ENCODE measurements around the gene NFIA. TPM values are rescaled to one million over a fixed set of nuclear protein-coding genes. Genes with fewer than 3 reads are reported as not detected.

The NFIA gene
- total and polyA plus RNA-seq, 10 of the 15 experiments (the other 5 are each of a cell fraction or from before 2014, with no cell fraction given) = 0.10 to 0.16 TPM; not detected in 8

GRCh38 chr1:61487801-61488200 lies 405.4 kb downstream of the NFIA start:
- ChIA-PET RAD21 (ENCODE audit: unreplicated experiment) (interaction anchor here (0.6 kb wide), 1 partner anchor 1340 kb away, joined by 3 read pairs; no protein-coding TSS in a partner anchor), CTCF (interaction anchor here (1.8 kb wide), 1 partner anchor 9 kb away, joined by 5 read pairs; no protein-coding TSS in a partner anchor), SMC1A (ENCODE audit: uncharacterized antibody, unreplicated experiment) (no interaction called here), POLR2A (no interaction called here)
- ATAC-seq = no peak
- WGBS (ENCODE audit: insufficient coverage, insufficient replicate concordance, low lambda C conversion rate, missing lambda C conversion rate) = 22% methylated on average over 6 of the region's 6 CpGs
- TF ChIP-seq FOS (IDR thresholded peaks at IDR 0.05; ENCODE audit: borderline replicate concordance, extremely low read depth, insufficient read length) (no peak), MTA2 (IDR thresholded peaks at IDR 0.05; ENCODE audit: low read depth) (no peak), ZNF274 (IDR thresholded peaks at IDR 0.05; ENCODE audit: insufficient read depth, insufficient read length) (no peak), SPI1 (IDR thresholded peaks at IDR 0.05; ENCODE audit: borderline replicate concordance, insufficient read depth, low read depth, low read length) (no peak), IKZF1 (conservative IDR thresholded peaks at IDR 0.05) (no peak), NR2F1 (conservative IDR thresholded peaks at IDR 0.05) (no peak), SRF (IDR thresholded peaks at IDR 0.05; ENCODE audit: low read depth in 2 of 2, low read length in 2 of 2) (no peak), RFX5 (IDR thresholded peaks at IDR 0.05; ENCODE audit: low read depth, low read length) (no peak), HDAC2 (IDR thresholded peaks at IDR 0.05) (no peak), KAT2A (conservative IDR thresholded peaks at IDR 0.05; ENCODE audit: control insufficient read depth, low read depth, low read length) (no peak), IRF4 (IDR thresholded peaks at IDR 0.05; ENCODE audit: low read depth, low read length) (no peak), ETV6 (conservative IDR thresholded peaks at IDR 0.05 in 1 of 2, IDR thresholded peaks at IDR 0.05 in 1 of 2; ENCODE audit: borderline replicate concordance in 1 of 2, low read depth in 1 of 2) (no peak), KLF5 (IDR thresholded peaks at IDR 0.05; ENCODE audit: partially characterized antibody) (no peak), MYB (IDR thresholded peaks at IDR 0.05; ENCODE audit: borderline replicate concordance, low read depth, low read length) (no peak), PAX5 (IDR thresholded peaks at IDR 0.05; ENCODE audit: borderline replicate concordance, low read depth, low read length) (no peak), MEF2B (IDR thresholded peaks at IDR 0.05; ENCODE audit: partially characterized antibody, poor library complexity, severe bottlenecking) (no peak)
- TF ChIP-seq, protein P1, sequence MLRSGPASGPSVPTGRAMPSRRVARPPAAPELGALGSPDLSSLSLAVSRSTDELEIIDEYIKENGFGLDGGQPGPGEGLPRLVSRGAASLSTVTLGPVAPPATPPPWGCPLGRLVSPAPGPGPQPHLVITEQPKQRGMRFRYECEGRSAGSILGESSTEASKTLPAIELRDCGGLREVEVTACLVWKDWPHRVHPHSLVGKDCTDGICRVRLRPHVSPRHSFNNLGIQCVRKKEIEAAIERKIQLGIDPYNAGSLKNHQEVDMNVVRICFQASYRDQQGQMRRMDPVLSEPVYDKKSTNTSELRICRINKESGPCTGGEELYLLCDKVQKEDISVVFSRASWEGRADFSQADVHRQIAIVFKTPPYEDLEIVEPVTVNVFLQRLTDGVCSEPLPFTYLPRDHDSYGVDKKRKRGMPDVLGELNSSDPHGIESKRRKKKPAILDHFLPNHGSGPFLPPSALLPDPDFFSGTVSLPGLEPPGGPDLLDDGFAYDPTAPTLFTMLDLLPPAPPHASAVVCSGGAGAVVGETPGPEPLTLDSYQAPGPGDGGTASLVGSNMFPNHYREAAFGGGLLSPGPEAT (IDR thresholded peaks at IDR 0.05; ENCODE audit: low read depth) = no peak
- TF ChIP-seq, protein P2, sequence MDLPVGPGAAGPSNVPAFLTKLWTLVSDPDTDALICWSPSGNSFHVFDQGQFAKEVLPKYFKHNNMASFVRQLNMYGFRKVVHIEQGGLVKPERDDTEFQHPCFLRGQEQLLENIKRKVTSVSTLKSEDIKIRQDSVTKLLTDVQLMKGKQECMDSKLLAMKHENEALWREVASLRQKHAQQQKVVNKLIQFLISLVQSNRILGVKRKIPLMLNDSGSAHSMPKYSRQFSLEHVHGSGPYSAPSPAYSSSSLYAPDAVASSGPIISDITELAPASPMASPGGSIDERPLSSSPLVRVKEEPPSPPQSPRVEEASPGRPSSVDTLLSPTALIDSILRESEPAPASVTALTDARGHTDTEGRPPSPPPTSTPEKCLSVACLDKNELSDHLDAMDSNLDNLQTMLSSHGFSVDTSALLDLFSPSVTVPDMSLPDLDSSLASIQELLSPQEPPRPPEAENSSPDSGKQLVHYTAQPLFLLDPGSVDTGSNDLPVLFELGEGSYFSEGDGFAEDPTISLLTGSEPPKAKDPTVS (IDR thresholded peaks at IDR 0.05; ENCODE audit: low read depth, low read length) = no peak
- TF ChIP-seq, protein P3, sequence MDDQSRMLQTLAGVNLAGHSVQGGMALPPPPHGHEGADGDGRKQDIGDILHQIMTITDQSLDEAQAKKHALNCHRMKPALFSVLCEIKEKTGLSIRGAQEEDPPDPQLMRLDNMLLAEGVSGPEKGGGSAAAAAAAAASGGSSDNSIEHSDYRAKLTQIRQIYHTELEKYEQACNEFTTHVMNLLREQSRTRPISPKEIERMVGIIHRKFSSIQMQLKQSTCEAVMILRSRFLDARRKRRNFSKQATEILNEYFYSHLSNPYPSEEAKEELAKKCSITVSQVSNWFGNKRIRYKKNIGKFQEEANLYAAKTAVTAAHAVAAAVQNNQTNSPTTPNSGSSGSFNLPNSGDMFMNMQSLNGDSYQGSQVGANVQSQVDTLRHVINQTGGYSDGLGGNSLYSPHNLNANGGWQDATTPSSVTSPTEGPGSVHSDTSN (IDR thresholded peaks at IDR 0.05; ENCODE audit: insufficient replicate concordance, low read depth, low read length) = no peak
- Histone ChIP-seq H3K36me3 (ENCODE audit: control insufficient read depth in 2 of 2, insufficient read depth in 2 of 2, low read length in 1 of 2) (no peaks in the 10 kb centered on the region), H3K4me1 (ENCODE audit: control insufficient read depth, insufficient read depth, low read length) (no peaks in the 10 kb centered on the region), H3K79me2 (ENCODE audit: control insufficient read depth, insufficient read depth, low read length) (no peaks in the 10 kb centered on the region), H3K4me2 (ENCODE audit: control insufficient read depth, insufficient read depth) (no peak overlapping the region), H2AFZ (ENCODE audit: control insufficient read depth, low read depth, low read length) (no peak overlapping the region), H3K9me3 (replicated peaks; ENCODE audit: control insufficient read depth, insufficient read depth, low read length) (no peaks in the 10 kb centered on the region), H3K9ac (ENCODE audit: control insufficient read depth, insufficient read depth, low read length) (no peak overlapping the region), H3K4me3 (no peak overlapping the region), H3K27ac (ENCODE audit: control insufficient read depth, insufficient read depth) (no peak overlapping the region), H4K20me1 (ENCODE audit: control insufficient read depth, insufficient read depth) (no peaks in the 10 kb centered on the region), H3K27me3 (replicated peaks in 1 of 2; ENCODE audit: control insufficient read depth in 2 of 2, insufficient read depth in 2 of 2, low read length in 1 of 2) (no peaks in the 10 kb centered on the region)
- no peak for DNase-seq (ENCODE audit: low read depth, low spot score)
- intact Hi-C loops (cut with micrococcal nuclease; ENCODE audit: unreplicated experiment) = no loop called here
- FAIRE-seq = no peak
- in situ Hi-C loops (cut with MboI) = no loop called here
- BruUV-seq (replicated peaks) = no TSS peak

All from GM12878 (cell line).